Urothelium cell line (cell line): ENCODE measurements around the gene TMEM229B.
A peak's percentile ranks its signal among the peaks of the same experiment; 100 is the strongest.

Experiments used
- DNase-seq: peaks from one replicate; pipeline ENCODE4 v3.0.0; 2011; ENCODE audit warnings: low spot score, mixed read lengths
- FAIRE-seq: peaks from 2 replicates; lab custom pipeline; 2011; peaks lifted over from hg19 to GRCh38; lab: Jason Lieb, UNC

TMEM229B gene

DNA sequence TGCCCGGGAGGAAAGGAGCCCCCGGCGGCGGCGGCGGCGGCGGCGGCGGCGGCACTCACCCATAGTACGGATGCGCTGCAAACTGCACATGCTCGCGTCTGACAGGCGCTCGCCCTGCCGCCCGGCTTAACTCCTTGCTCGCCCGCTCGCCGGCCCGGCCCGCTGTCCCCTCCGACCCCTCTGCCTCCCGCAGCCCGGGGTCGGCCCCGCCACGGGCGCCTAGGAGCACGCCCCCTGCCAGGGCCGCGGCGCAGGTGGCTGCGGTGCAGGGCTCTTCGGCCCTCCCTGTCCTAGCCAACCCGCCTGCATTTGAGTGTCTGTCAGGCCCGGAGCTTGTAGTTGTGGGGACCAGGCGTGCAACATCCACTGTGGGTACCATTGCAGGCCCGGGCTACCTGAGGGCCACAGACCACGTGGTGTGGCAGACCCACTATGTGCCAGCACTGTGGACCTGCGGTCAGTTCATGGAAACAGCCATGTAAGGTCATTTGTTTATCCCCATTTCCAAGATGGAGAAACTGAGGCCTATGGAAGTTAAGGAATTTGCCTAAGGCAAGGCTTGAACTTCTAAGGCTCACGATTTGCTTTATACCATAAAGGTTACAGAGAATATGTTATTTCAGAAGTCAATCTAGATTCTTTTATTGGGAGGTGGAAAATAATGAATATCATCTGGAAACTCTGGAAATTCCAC, 27.0 kb upstream of the TMEM229B start:
- no peak for FAIRE-seq
- peak; percentile 80 for DNase-seq

GRCh38 chr14:67514650-67515385, 26.3 kb upstream of the TMEM229B start:
- FAIRE-seq: peak; percentile 89

GRCh38 chr14:67514203-67514607, 25.7 kb upstream of the TMEM229B start:
- DNase-seq: no peak
- FAIRE-seq: no peak

More at GRCh38 chr14:67514650-67515385, 26.3 kb upstream of the TMEM229B start:
- DNase-seq: peak; percentile 72

- DNase-seq (no peak), FAIRE-seq (no peak)
Measured at GRCh38 chr14:67513631-67514108, 25.1 kb upstream of the TMEM229B start.

GRCh38 chr14:67512463-67513310, 24.2 kb upstream of the TMEM229B start:
- FAIRE-seq (peak; percentile 77), DNase-seq (no peak)

GRCh38 chr14:67510836-67511235, 22.3 kb upstream of the TMEM229B start:
- FAIRE-seq (peak; percentile 30), DNase-seq (no peak)

DNA sequence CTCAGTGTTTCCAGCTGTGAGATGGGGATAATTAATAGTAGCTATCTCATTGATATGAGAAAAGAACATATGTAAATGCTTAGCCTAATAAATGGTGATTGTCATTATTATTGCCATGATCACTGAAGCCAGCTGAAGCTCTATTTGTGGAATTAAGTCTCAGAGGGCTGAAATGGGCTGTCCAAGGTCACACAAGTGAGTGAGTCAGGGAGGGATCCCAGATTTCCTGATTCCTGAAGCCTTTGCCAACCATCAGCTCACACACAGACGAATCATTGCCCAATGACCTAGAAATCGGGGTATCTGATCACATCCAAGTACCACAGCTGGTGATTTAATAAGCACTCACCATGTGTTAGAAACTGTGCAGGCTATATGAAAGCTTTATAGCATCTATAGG, 21.6 kb upstream of the TMEM229B start:
- no peak for DNase-seq

DNA sequence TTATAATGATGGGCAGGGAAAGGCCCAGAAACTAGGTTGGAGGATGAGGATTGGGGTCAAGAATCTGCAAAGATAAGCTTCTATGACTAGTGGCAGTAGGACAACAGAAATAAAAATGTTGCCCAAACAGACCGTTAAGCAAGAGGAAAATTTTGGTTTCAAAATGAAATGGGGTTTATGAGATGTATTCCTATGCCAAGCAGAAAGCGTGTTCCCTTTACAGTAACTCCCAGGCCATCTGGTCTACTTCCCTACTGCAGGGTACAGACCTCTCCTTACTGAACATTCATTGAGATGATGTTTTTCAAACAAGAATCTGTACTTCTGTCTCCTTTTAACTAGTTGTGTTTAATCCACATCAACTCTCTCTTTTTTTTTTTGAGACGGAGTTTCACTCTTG, 20.4 kb upstream of the TMEM229B start:
- no peak for FAIRE-seq
- DNase-seq: no peak

More for the DNA sequence above, 21.6 kb upstream of the TMEM229B start:
- peak; percentile 27 for FAIRE-seq

DNA sequence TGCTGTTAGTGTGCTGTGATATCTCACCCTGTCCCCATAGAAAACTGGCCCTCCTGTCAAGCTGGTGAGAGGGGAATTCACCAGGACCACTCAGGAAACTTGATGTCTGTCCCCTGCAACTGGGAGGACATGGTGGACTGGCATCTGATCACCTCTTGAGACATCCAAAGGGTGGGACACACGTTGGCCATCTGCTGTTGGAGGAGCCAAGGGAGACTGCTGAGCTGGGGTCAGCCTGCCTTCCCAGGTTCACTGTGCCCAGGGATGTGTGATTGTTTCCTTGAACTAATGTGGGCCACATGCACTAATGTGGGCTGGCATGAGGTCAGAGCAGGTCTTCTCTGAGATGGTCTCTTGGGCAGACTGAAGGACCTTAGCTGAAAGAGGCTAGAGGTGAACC, 16.7 kb upstream of the TMEM229B start:
- FAIRE-seq (peak; percentile 80), DNase-seq (no peak)

GRCh38 chr14:67503331-67503730, 14.8 kb upstream of the TMEM229B start:
- FAIRE-seq (no peak), DNase-seq (no peak)

DNA sequence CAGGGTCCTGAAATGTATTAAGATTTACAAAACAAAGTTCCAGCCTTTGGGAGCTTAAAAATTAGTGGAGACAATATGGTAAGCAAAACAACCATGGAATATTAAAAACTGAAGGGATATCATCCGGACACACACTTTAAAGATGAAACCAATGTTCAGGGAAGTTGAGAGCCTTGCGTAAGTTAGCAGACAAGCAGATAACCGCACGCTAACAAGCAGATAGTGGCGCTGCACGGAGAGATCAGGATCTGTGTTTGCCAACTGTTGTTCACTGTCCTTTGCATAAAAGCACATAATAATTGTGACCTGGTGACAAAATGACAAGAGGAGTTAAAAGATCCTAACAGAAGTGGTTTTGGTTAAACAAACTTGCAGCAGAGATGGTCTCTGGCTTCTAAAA, 14.3 kb upstream of the TMEM229B start:
- FAIRE-seq: peak; percentile 75
- no peak for DNase-seq

- DNase-seq: no peak
- no peak for FAIRE-seq
Measured at GRCh38 chr14:67501670-67502069, 13.1 kb upstream of the TMEM229B start.

DNA sequence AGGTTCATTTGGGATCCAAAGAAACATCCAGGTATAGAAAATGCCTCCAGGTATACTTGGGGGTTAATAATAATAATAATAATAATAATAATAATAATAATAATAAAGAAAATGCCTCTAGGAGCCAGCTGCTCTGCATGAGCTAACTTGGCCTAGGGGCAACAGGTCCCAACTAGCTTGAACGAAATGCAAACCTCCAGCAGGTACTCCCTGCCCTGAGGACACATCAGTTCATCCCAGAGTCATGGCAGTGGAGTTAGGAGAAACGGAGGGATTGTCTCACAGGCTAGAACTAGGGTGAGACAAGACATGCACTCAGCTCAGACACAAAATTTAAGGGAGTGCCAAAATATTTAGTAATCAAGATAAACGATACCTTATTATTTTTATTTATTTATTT, 12.5 kb upstream of the TMEM229B start:
- peak; percentile 42 for FAIRE-seq

GRCh38 chr14:67497716-67498115, 9.2 kb upstream of the TMEM229B start:
- peak; percentile 95 for FAIRE-seq

More for the DNA sequence above, 12.5 kb upstream of the TMEM229B start:
- DNase-seq: no peak

DNA sequence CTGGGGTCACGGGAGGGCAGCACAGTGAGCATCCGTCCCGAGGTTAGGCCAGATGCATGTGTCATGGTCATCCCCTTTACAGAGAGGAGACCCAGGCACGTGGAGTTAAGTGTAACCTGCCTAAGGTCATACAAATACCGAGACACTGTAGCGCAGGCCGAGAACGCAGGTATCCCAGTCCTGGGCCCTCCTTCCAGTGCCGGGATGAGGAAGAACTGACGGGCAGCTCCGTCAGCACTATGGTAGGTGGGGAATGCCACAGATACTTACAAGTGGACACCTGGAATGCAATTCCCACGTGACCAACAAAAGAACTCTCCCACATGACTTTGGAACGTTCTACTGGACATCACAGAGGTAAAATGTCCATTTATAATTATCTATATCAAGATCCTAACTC, 8.7 kb upstream of the TMEM229B start:
- no peak for FAIRE-seq

More at GRCh38 chr14:67497716-67498115, 9.2 kb upstream of the TMEM229B start:
- DNase-seq: no peak

GRCh38 chr14:67495827-67496226, 7.3 kb upstream of the TMEM229B start:
- FAIRE-seq (no peak), DNase-seq (no peak)

More for the DNA sequence above, 8.7 kb upstream of the TMEM229B start:
- no peak for DNase-seq

GRCh38 chr14:67493092-67493717, 4.7 kb upstream of the TMEM229B start:
- peak; percentile 88 for FAIRE-seq
- DNase-seq: no peak

DNA sequence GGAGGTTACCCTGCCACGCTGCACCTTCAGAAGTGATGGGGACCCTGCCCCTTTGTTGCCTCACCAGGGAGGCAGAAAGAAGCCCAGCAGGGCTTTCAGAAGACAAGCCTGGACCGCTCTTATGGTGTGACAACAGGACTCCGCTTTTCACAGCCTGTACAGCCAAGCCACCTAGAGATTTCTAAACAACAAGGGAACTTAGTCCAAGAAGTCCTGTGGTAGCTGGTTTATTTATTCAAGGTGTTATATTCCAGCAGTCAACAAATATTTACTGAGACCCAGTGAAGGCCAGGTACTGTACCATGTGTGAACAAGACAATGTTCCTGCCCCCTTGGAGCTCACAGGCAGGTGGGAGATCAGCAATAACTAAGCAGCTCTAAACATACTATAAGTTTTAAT, 4.0 kb upstream of the TMEM229B start:
- DNase-seq (no peak), FAIRE-seq (no peak)

DNA sequence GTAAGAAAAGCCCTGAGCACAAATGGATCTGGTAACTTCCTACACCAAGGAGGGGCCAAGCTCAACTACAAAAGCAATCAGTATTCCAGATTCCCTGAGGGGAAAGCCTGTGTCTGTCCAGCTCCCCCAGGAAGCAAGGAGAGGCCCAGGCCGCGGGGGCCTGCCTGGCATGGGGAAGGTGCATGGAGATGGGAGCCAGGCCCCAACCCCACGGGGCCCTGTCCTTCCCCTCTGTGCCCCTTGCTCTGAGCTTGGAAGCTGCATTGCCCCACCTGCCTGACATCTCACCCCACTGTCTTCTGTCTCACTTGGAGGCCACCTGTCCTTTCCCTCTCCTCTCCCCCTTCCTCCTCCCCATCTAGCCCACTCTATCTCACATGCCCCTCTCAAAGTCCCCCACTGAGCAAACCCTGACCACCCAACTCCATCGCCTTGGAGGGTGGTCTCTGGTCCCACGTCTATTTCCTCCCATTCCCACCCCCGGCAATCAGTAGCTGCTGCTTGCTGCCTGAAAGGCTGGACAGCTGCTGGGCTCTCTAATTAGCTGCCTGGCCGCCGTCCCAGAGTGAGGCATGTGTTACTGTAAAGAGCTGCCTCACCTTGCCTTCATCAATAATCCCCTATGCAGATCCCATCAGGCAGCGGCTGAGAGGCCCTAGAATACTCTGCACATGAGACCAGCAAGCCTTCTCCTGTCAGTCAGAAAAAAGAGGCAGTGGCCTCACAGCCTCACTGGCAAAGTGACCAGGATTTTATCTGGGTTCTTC, 3.4 kb upstream of the TMEM229B start:
- no peak for DNase-seq
- peak; percentile 52 for FAIRE-seq

GRCh38 chr14:67491285-67491684, 2.8 kb upstream of the TMEM229B start:
- FAIRE-seq (no peak), DNase-seq (no peak)
